ENCODE results near the gene RAP1A.
"Not testable (repeated sequence)": the region's sequence is repeated elsewhere in the genome, so short reads cannot be mapped to it uniquely, and the experiment has no call there.

DNA sequence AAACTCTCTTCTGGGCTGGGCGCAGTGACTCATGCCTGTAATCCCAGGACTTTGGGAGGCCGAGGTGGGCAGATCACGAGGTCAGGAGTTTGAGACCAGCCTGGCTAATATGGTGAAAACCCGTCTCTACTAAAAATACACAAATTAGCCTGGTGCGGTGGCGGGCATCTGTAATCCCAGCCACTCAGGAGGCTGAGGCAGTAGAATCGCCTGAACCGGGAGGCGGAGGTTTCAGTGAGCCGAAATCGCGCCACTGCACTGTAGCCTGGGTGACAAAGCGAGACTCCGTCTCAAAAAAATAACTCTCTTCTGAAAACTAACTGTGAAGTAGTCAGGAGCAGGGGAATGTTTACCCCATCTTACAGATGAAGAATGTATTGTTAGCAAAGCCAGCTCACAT is 122.7 kb downstream of the RAP1A start:
- TF ChIP-seq, protein P1, sequence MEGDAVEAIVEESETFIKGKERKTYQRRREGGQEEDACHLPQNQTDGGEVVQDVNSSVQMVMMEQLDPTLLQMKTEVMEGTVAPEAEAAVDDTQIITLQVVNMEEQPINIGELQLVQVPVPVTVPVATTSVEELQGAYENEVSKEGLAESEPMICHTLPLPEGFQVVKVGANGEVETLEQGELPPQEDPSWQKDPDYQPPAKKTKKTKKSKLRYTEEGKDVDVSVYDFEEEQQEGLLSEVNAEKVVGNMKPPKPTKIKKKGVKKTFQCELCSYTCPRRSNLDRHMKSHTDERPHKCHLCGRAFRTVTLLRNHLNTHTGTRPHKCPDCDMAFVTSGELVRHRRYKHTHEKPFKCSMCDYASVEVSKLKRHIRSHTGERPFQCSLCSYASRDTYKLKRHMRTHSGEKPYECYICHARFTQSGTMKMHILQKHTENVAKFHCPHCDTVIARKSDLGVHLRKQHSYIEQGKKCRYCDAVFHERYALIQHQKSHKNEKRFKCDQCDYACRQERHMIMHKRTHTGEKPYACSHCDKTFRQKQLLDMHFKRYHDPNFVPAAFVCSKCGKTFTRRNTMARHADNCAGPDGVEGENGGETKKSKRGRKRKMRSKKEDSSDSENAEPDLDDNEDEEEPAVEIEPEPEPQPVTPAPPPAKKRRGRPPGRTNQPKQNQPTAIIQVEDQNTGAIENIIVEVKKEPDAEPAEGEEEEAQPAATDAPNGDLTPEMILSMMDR (IDR thresholded peaks at IDR 0.05; ENCODE audit: low read depth, low read length), result not testable (repeated sequence)
- TF ChIP-seq POLR2A (IDR thresholded peaks at IDR 0.05; ENCODE audit: extremely low read depth, insufficient read length), result not testable (repeated sequence)

All from NB4 (cell line).